Keratinocyte (primary cell): ENCODE data around the gene MDH1. TPM values are rescaled to one million over a fixed set of nuclear protein-coding genes. Genes with fewer than 3 reads are reported as not detected.

Experiments used
- DNase-seq: peaks from one replicate; pipeline ENCODE4 v3.0.0-alpha.2; 2011; ENCODE audit warnings: low read depth, missing footprints, low spot score
- FAIRE-seq: peaks from 2 replicates; lab custom pipeline; 2011; peaks lifted over from hg19 to GRCh38; lab: Jason Lieb, UNC
- H2AFZ ChIP-seq: 2 replicates; pipeline ENCODE4 v1.6.0; 2012; ENCODE audit warnings: low read length, control low read depth, inconsistent platforms; ENCODE audit not compliant: control insufficient read depth
- H3K27ac ChIP-seq: 2 replicates; pipeline ENCODE4 v1.5.1; 2011; ENCODE audit warnings: low read length; ENCODE audit not compliant: control insufficient read depth, insufficient read depth
- H3K27me3 ChIP-seq: 3 replicates; pipeline ENCODE4 v1.6.0; 2011; ENCODE audit warnings: low read length; ENCODE audit not compliant: control insufficient read depth, insufficient read depth; ENCODE audit errors: extremely low read depth
- H3K36me3 ChIP-seq, 2 experiments: 2 replicates in 1 of 2; 3 replicates in 1 of 2; pipeline ENCODE4 v1.5.1; 2011; ENCODE audit warnings: low read length in 2 of 2, mild to moderate bottlenecking in 1 of 2; ENCODE audit not compliant: control insufficient read depth in 2 of 2, insufficient read depth in 2 of 2; ENCODE audit errors: extremely low read depth in 1 of 2
- H3K4me1 ChIP-seq: 3 replicates; pipeline ENCODE4 v1.5.1; 2011; ENCODE audit warnings: low read length; ENCODE audit not compliant: control insufficient read depth, insufficient read depth; ENCODE audit errors: extremely low read depth
- H3K4me2 ChIP-seq: 3 replicates; pipeline ENCODE4 v1.6.0; 2011; ENCODE audit warnings: low read depth, low read length; ENCODE audit not compliant: control insufficient read depth, insufficient read depth; ENCODE audit errors: extremely low read depth
- H3K4me3 ChIP-seq, 3 experiments: fragments of 200-600 bp in 1 of 3; sonication (generic) in 1 of 3; 2 replicates in 2 of 3; 3 replicates in 1 of 3; pipeline ENCODE4 v1.5.1; 2011 to 2016; ENCODE audit warnings: low read length in 3 of 3, mild to moderate bottlenecking in 3 of 3, control low read depth in 2 of 3, inconsistent platforms in 1 of 3, low read depth in 1 of 3, mixed read lengths in 1 of 3, mixed run types in 1 of 3, moderate library complexity in 1 of 3; ENCODE audit not compliant: control insufficient read depth in 2 of 3, insufficient read depth in 2 of 3; ENCODE audit errors: extremely low read depth in 1 of 3
- H3K79me2 ChIP-seq: 2 replicates; pipeline ENCODE4 v1.6.0; 2012; ENCODE audit warnings: low read length; ENCODE audit not compliant: control insufficient read depth, insufficient read depth
- H3K9ac ChIP-seq: 3 replicates; pipeline ENCODE4 v1.6.0; 2011; ENCODE audit warnings: low read length; ENCODE audit not compliant: control insufficient read depth, insufficient read depth; ENCODE audit errors: extremely low read depth
- H3K9me1 ChIP-seq: 3 replicates; pipeline ENCODE4 v1.6.0; 2011; ENCODE audit warnings: low read length; ENCODE audit not compliant: control insufficient read depth, insufficient read depth; ENCODE audit errors: extremely low read depth
- H3K9me3 ChIP-seq: 2 replicates; pipeline ENCODE4 v1.5.1; 2012; ENCODE audit warnings: low read depth, low read length; ENCODE audit not compliant: control insufficient read depth
- H4K20me1 ChIP-seq: 3 replicates; pipeline ENCODE4 v1.6.0; 2011; ENCODE audit warnings: low read length; ENCODE audit not compliant: control insufficient read depth, insufficient read depth; ENCODE audit errors: extremely low read depth
- EZH2 ChIP-seq: IDR thresholded peaks from one replicate; pipeline ENCODE4 v1.6.1; 2012; ENCODE audit warnings: inconsistent platforms, mild to moderate bottlenecking, low read length, moderate library complexity
- dilution Hi-C: fragments of 300-500 bp; cut with MboI; formaldehyde crosslinking; loops from one replicate; pipeline ENCODE4 v1.7.0; 2020; ENCODE audit warnings: low sequenced_read_pairs; ENCODE audit not compliant: extremely low pct_ligation_motif_present
- polyA plus RNA-seq, 5 experiments: library from polyadenylated mRNA; depleted of rRNA in 3 of 5; stranded (reverse) in 3 of 5; stranded (forward) in 1 of 5; unstranded in 1 of 5; fragments of >200 nt; gene quantifications; 1 replicate in 1 of 5; 2 replicates in 3 of 5; 3 replicates in 1 of 5; pipeline versions ENCODE4 v1.2.1 to v1.2.3, GENCODE V29; 2011 to 2012; ENCODE audit warnings: missing spikeins in 2 of 5, low read depth in 1 of 5, low replicate concordance in 1 of 5
- TF ChIP-seq, protein P1 (sequence below), 3 experiments: IDR thresholded peaks in 1 of 3; conservative IDR thresholded peaks in 1 of 3; optimal IDR thresholded peaks in 1 of 3; 2 replicates in 2 of 3; 3 replicates in 1 of 3; pipeline versions ENCODE3 to v1.5.1; 2011; ENCODE audit warnings: low read length in 3 of 3, mild to moderate bottlenecking in 3 of 3, moderate library complexity in 2 of 3, control low read depth in 1 of 3, inconsistent platforms in 1 of 3; ENCODE audit not compliant: insufficient read depth in 2 of 3; ENCODE audit errors: extremely low read depth in 1 of 3

MDH1 gene
- polyA plus RNA-seq, 1 donor (not counting 4 experiments of a cell fraction or from before 2014, with no cell fraction given): 320 TPM

DNA sequence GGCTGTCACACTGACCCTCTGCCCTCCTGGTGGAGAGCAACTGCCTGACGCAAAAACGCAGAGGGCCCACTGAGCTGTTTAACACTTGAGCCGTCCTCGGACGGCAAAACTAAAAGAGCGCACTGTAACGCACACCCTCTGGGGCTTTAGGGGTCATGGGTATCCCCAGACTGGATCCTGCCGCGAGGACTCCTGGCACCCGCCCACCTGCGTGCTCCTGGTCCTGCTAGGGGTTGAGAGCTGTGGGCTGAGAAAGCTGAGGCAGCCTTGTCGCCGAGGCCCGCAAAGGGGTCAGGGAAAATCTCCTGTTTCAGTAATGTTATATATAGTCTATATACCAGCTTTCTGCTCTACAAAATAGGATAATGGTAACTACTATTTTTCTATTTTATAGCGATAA, 39.1 kb downstream of the MDH1 start:
- TF ChIP-seq, protein P1, sequence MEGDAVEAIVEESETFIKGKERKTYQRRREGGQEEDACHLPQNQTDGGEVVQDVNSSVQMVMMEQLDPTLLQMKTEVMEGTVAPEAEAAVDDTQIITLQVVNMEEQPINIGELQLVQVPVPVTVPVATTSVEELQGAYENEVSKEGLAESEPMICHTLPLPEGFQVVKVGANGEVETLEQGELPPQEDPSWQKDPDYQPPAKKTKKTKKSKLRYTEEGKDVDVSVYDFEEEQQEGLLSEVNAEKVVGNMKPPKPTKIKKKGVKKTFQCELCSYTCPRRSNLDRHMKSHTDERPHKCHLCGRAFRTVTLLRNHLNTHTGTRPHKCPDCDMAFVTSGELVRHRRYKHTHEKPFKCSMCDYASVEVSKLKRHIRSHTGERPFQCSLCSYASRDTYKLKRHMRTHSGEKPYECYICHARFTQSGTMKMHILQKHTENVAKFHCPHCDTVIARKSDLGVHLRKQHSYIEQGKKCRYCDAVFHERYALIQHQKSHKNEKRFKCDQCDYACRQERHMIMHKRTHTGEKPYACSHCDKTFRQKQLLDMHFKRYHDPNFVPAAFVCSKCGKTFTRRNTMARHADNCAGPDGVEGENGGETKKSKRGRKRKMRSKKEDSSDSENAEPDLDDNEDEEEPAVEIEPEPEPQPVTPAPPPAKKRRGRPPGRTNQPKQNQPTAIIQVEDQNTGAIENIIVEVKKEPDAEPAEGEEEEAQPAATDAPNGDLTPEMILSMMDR (optimal IDR thresholded peaks at IDR 0.05 in 1 of 3, IDR thresholded peaks at IDR 0.05 in 1 of 3, conservative IDR thresholded peaks at IDR 0.05 in 1 of 3; ENCODE audit: extremely low read depth in 1 of 3, insufficient read depth in 2 of 3, low read length in 3 of 3): no peak
- TF ChIP-seq EZH2: no peak
- Histone ChIP-seq H3K9ac (no peak overlapping the region), H3K4me2 (no peak overlapping the region), H3K9me1 (no peaks in the 10 kb centered on the region), H3K4me1 (no peaks in the 10 kb centered on the region), H3K27ac (no peak overlapping the region), H3K36me3 (no peaks in the 10 kb centered on the region), H3K79me2 (no peaks in the 10 kb centered on the region), H4K20me1 (no peaks in the 10 kb centered on the region), H2AFZ (no peak overlapping the region), H3K27me3 (no peaks in the 10 kb centered on the region), H3K9me3 (no peaks in the 10 kb centered on the region), H3K4me3 (no peak overlapping the region)
- DNase-seq (no peak), FAIRE-seq (no peak)
- dilution Hi-C loops: no loop called here

DNA sequence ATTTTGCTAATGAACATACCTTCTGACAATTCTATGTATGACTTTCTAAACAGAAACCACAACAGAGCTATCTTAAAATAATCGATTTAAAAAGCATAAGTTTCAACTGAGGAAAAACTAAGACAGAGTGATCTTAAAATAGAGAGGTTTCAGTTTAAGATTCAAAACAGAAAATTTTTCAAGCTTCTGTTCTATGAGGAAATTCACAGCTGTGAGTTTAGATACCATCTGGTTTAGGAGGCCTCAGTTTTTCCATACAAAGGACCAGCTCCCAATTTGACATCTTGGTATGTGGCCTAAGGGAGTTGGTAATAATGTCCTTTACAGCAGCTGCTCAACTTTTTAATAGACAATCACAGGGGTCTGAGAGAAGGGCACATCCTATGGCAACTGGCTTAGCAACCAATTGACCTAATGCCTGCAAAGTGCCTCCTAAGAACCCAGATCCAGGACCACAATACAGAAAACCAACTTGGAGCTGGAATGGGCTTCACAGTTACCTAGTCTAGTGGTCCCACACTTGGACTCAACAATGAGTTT, 39.7 kb downstream of the MDH1 start:
- Histone ChIP-seq H3K9me1 (no peaks in the 10 kb centered on the region), H3K4me1 (no peaks in the 10 kb centered on the region), H3K79me2 (no peaks in the 10 kb centered on the region), H3K9me3 (no peaks in the 10 kb centered on the region), H3K36me3 (no peaks in the 10 kb centered on the region), H2AFZ (no peak overlapping the region), H3K4me3 (no peak overlapping the region), H3K27me3 (no peaks in the 10 kb centered on the region), H3K27ac (no peak overlapping the region), H3K4me2 (no peak overlapping the region), H3K9ac (no peak overlapping the region), H4K20me1 (no peaks in the 10 kb centered on the region)
- no peak for TF ChIP-seq EZH2
- TF ChIP-seq, protein P1 (optimal IDR thresholded peaks at IDR 0.05 in 1 of 3, IDR thresholded peaks at IDR 0.05 in 1 of 3, conservative IDR thresholded peaks at IDR 0.05 in 1 of 3; ENCODE audit: extremely low read depth in 1 of 3, insufficient read depth in 2 of 3, low read length in 3 of 3): no peak
- dilution Hi-C loops: no loop called here
- DNase-seq: no peak
- FAIRE-seq: no peak
